HCT116 (cell line): ENCODE measurements around the gene TMEM209. TPM values are rescaled to one million over a fixed set of nuclear protein-coding genes. Genes with fewer than 3 reads are reported as not detected.

ENCODE experiments used
- ATAC-seq: fragments of 200-7000 bp; cut with Tn5 transposase; 2 replicates; pipeline ENCODE4 v1.9.1; 2020; ENCODE audit warnings: mild to moderate bottlenecking, moderate library complexity
- BruUV-seq: library from RNA; stranded (reverse); fragments of 400-500 nt; replicated peaks from 2 replicates; lab custom pipeline; 2021; lab: Mats Ljungman, UMichigan
- CTCF ChIA-PET: fragments of 300-600 bp; sonication (Branson Sonifier 250); formaldehyde crosslinking; loops from one replicate; lab custom pipeline; 2021; ENCODE audit warnings: antibody characterized with exemption; lab: Charles Lee
- POLR2A ChIA-PET: fragments of 300-600, 350-600 bp; sonication (Branson Sonifier 250); formaldehyde crosslinking; loops from one replicate; lab custom pipeline; 2021; ENCODE audit warnings: antibody characterized with exemption; lab: Charles Lee
- RAD21 ChIA-PET, 2 experiments: fragments of 300-600 bp; sonication (Branson Sonifier 250); formaldehyde crosslinking; loops; one replicate each; lab custom pipeline; 2023; ENCODE audit warnings: low total read pairs in 2 of 2; ENCODE audit not compliant: uncharacterized antibody in 2 of 2, unreplicated experiment in 2 of 2, low non-redundant PET in 1 of 2; lab: Charles Lee
- DNase-seq: peaks from one replicate; pipeline ENCODE4 v3.0.0-alpha.2; 2010; ENCODE audit warnings: low read depth, low spot score
- H2AFZ ChIP-seq: fragments of 200-600 bp; shearing (Covaris generic), sonication (generic); 2 replicates; pipeline ENCODE4 v1.6.1; 2017; ENCODE audit warnings: low read depth, mixed run types, mixed read lengths, antibody characterized with exemption, low read length; ENCODE audit not compliant: poor library complexity, severe bottlenecking
- H3K27ac ChIP-seq: 2 replicates; pipeline ENCODE4 v1.5.1; 2012; ENCODE audit warnings: low read depth, low read length
- H3K27me3 ChIP-seq: fragments of 200-600 bp; sonication (generic); 2 replicates; pipeline ENCODE4 v1.6.1; 2016; ENCODE audit warnings: mixed run types, low read length, mixed read lengths; ENCODE audit not compliant: insufficient read depth
- H3K36me3 ChIP-seq, 2 experiments: fragments of 200-500 bp in 1 of 2; fragments of 200-600 bp in 1 of 2; sonication (Bioruptor generic) in 1 of 2; sonication (generic) in 1 of 2; 2 replicates each; pipeline versions ENCODE4 v1.5.1 to v1.6.1; 2014 to 2016; ENCODE audit warnings: low read length in 2 of 2, inconsistent platforms in 1 of 2, mixed read lengths in 1 of 2, mixed run types in 1 of 2; ENCODE audit not compliant: insufficient read depth in 2 of 2, control insufficient read depth in 1 of 2
- H3K4me1 ChIP-seq, 2 experiments: fragments of 200-600 bp in 1 of 2; sonication (generic) in 1 of 2; 2 replicates each; pipeline versions ENCODE4 v1.5.1 to v1.6.1; 2012 to 2017; ENCODE audit warnings: low read length in 2 of 2, inconsistent platforms in 1 of 2, mild to moderate bottlenecking in 1 of 2, mixed read lengths in 1 of 2, mixed run types in 1 of 2, moderate library complexity in 1 of 2; ENCODE audit not compliant: insufficient read depth in 2 of 2, control insufficient read depth in 1 of 2
- H3K4me2 ChIP-seq: fragments of 200-600 bp; sonication (generic); 2 replicates; pipeline ENCODE4 v1.6.1; 2017; ENCODE audit warnings: mixed run types, low read length, mixed read lengths
- H3K4me3 ChIP-seq, 2 experiments: fragments of 200-600 bp in 1 of 2; sonication (generic) in 1 of 2; replicated peaks in 1 of 2; 2 replicates each; pipeline ENCODE4 v1.5.1; 2011 to 2016; ENCODE audit warnings: low read length in 2 of 2, control low read depth in 1 of 2, low read depth in 1 of 2, mild to moderate bottlenecking in 1 of 2, mixed read lengths in 1 of 2, mixed run types in 1 of 2
- H3K79me2 ChIP-seq: fragments of 200-600 bp; sonication (generic); 2 replicates; pipeline ENCODE4 v1.6.1; 2017; ENCODE audit warnings: mild to moderate bottlenecking, mixed run types, low read length, moderate library complexity, mixed read lengths; ENCODE audit not compliant: insufficient read depth
- H3K9ac ChIP-seq: fragments of 200-600 bp; sonication (generic); 2 replicates; pipeline ENCODE4 v1.6.1; 2016; ENCODE audit warnings: low read length, mixed read lengths
- H3K9me2 ChIP-seq: fragments of 200-600 bp; sonication (generic), shearing (Covaris generic); 2 replicates; pipeline ENCODE4 v1.6.1; 2017; ENCODE audit warnings: mixed run types, mild to moderate bottlenecking, moderate library complexity; ENCODE audit not compliant: insufficient read depth
- H3K9me3 ChIP-seq, 2 experiments: fragments of 200-500 bp in 1 of 2; fragments of 200-600 bp in 1 of 2; sonication (Bioruptor generic) in 1 of 2; sonication (generic) in 1 of 2; 2 replicates each; pipeline ENCODE4 v1.6.1; 2014 to 2017; ENCODE audit warnings: low read length in 2 of 2, mixed read lengths in 2 of 2, inconsistent platforms in 1 of 2, low read depth in 1 of 2, mild to moderate bottlenecking in 1 of 2, mixed run types in 1 of 2, moderate library complexity in 1 of 2; ENCODE audit not compliant: control insufficient read depth in 1 of 2, insufficient read depth in 1 of 2
- H4K20me1 ChIP-seq: fragments of 200-600 bp; sonication (generic), shearing (Covaris generic); 2 replicates; pipeline ENCODE4 v1.6.1; 2017; ENCODE audit warnings: mixed run types, mild to moderate bottlenecking, moderate library complexity; ENCODE audit not compliant: insufficient read depth
- ELF1 ChIP-seq: IDR thresholded peaks from 2 replicates; pipeline ENCODE4 v1.6.1; 2012; ENCODE audit warnings: low read depth, borderline replicate concordance
- EZH2phosphoT487 ChIP-seq: fragments of 200-600 bp; IDR thresholded peaks from 2 replicates; pipeline ENCODE4 v1.6.1; 2018; ENCODE audit warnings: antibody characterized with exemption, borderline replicate concordance
- FOSL1 ChIP-seq: IDR thresholded peaks from 2 replicates; pipeline ENCODE4 v1.6.1; 2012; ENCODE audit warnings: low read depth
- MAX ChIP-seq: IDR thresholded peaks from 2 replicates; pipeline ENCODE4 v1.6.1; 2012
- POLR2A ChIP-seq: IDR thresholded peaks from 2 replicates; pipeline ENCODE4 v1.7.0; 2011; ENCODE audit warnings: borderline replicate concordance; ENCODE audit not compliant: insufficient read depth, insufficient read length; ENCODE audit errors: extremely low read depth
- POLR2AphosphoS5 ChIP-seq: IDR thresholded peaks from 2 replicates; pipeline ENCODE4 v1.6.1; 2011; ENCODE audit warnings: mild to moderate bottlenecking, low read depth, low read length, moderate library complexity
- RAD21 ChIP-seq: IDR thresholded peaks from 2 replicates; pipeline ENCODE4 v1.6.1; 2012; ENCODE audit warnings: low read depth, mild to moderate bottlenecking
- SRF ChIP-seq: IDR thresholded peaks from 2 replicates; pipeline ENCODE4 v1.6.1; 2012; ENCODE audit warnings: low read depth
- YY1 ChIP-seq: IDR thresholded peaks from 2 replicates; pipeline ENCODE4 v1.6.1; 2011; ENCODE audit warnings: low read length, low read depth, moderate library complexity, mild to moderate bottlenecking; ENCODE audit not compliant: insufficient replicate concordance; ENCODE audit errors: extremely low read depth
- ZFX ChIP-seq: fragments of 450-650 bp; IDR thresholded peaks from 2 replicates; pipeline ENCODE4 v1.6.1; 2017
- intact Hi-C: fragments of 100-400 bp; cut with micrococcal nuclease; formaldehyde crosslinking; loops from 2 replicates; pipeline ENCODE4 v1.10.0; 2022
- total RNA-seq: library from RNA; stranded (reverse); gene quantifications from one replicate; pipeline ENCODE4 v1.2.1, GENCODE V29; 2021; ENCODE audit not compliant: unreplicated experiment
- TF ChIP-seq, protein P1 (sequence below): IDR thresholded peaks from 2 replicates; pipeline ENCODE4 v1.6.1; 2011; ENCODE audit warnings: mild to moderate bottlenecking, low read length, moderate library complexity; ENCODE audit not compliant: insufficient replicate concordance; ENCODE audit errors: extremely low read depth

The TMEM209 gene
- total RNA-seq, 1 experiment from 2014 or later, result 35.8 TPM

- CTCF ChIA-PET, result no interaction called here
Measured at GRCh38 chr7:130137207-130137606, 68.0 kb downstream of the TMEM209 start.

DNA sequence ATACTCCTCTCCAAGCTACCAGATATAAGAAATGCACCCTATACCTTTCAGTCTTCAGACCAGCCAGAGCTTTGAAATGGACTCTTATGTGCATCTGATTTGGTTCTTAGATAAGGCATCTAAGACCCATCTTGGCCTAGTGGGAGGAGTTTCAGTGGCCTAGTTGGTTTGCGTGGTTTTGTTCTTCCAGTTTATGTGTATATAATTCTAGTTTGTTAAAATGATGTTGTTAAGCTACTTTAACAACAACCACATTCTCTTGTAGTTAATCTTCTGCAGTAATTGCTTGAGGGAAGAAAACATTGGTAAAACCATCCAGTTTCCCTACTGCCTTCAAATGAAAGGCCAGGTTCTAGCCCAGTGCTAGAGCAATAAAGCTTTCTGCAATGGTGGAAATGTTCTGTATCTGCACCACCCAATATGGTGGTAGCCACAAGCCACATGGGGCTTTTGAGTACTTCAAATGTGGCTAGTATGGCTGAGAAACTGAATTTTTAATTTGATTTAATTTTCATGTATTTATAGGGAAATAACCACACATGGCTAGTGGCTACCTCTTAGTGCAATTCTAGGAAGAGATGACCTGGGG, 68.5 kb downstream of the TMEM209 start:
- CTCF ChIA-PET, result no interaction called here
- DNase-seq (no peak), ATAC-seq (no peak)
- Histone ChIP-seq H3K4me2 (no peak overlapping the region), H3K4me1 (peaks cover 0 to 8% of the 10 kb centered on the region in 2 experiments; a peak in 2 of 4 replicates), H3K9ac (no peak overlapping the region), H3K9me2 (no peaks in the 10 kb centered on the region), H3K9me3 (no peaks in the 10 kb centered on the region), H3K36me3 (no peaks in the 10 kb centered on the region; a peak in 2 of 4 replicates), H3K27me3 (no peaks in the 10 kb centered on the region)
- TF ChIP-seq POLR2A (no peak), SRF (no peak), MAX (no peak), ZFX (no peak), YY1 (no peak), ELF1 (no peak)
- TF ChIP-seq, protein P1, sequence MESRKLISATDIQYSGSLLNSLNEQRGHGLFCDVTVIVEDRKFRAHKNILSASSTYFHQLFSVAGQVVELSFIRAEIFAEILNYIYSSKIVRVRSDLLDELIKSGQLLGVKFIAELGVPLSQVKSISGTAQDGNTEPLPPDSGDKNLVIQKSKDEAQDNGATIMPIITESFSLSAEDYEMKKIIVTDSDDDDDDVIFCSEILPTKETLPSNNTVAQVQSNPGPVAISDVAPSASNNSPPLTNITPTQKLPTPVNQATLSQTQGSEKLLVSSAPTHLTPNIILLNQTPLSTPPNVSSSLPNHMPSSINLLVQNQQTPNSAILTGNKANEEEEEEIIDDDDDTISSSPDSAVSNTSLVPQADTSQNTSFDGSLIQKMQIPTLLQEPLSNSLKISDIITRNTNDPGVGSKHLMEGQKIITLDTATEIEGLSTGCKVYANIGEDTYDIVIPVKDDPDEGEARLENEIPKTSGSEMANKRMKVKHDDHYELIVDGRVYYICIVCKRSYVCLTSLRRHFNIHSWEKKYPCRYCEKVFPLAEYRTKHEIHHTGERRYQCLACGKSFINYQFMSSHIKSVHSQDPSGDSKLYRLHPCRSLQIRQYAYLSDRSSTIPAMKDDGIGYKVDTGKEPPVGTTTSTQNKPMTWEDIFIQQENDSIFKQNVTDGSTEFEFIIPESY, result no peak
- TF ChIP-seq, all 23 proteins: peak for 0
- POLR2A ChIA-PET, result no interaction called here
- Histone ChIP-seq H3K27ac (no peak overlapping the region), H3K79me2 (no peaks in the 10 kb centered on the region), H2AFZ (no peak overlapping the region), H3K4me3 (no peak overlapping the region), H4K20me1 (no peaks in the 10 kb centered on the region)
- intact Hi-C loops, result no loop called here
- no TSS peak for BruUV-seq
- RAD21 ChIA-PET, result no interaction called here

More at GRCh38 chr7:130137207-130137606, 68.0 kb downstream of the TMEM209 start:
- RAD21 ChIA-PET, result no interaction called here
- no peaks in the 10 kb centered on the region for H3K79me2 ChIP-seq
- no peak overlapping the region for H3K4me2 ChIP-seq
- no peak overlapping the region for H3K9ac ChIP-seq
- no TSS peak for BruUV-seq
- no peak overlapping the region for H2AFZ ChIP-seq
- no peak overlapping the region for H3K4me3 ChIP-seq
- H4K20me1 ChIP-seq, result no peaks in the 10 kb centered on the region
- intact Hi-C loops, result no loop called here
- H3K27me3 ChIP-seq, result no peaks in the 10 kb centered on the region
- POLR2A ChIA-PET, result no interaction called here
- no peak for DNase-seq
- no peaks in the 10 kb centered on the region; a peak in 2 of 4 replicates for H3K36me3 ChIP-seq
- H3K9me3 ChIP-seq, result no peaks in the 10 kb centered on the region
- peaks cover 0 to 8% of the 10 kb centered on the region in 2 experiments; a peak in 2 of 4 replicates for H3K4me1 ChIP-seq
- H3K9me2 ChIP-seq, result no peaks in the 10 kb centered on the region
- no peak overlapping the region for H3K27ac ChIP-seq
- ATAC-seq, result no peak
- TF ChIP-seq, protein P1, result no peak
- TF ChIP-seq ZFX, result no peak
- no peak for TF ChIP-seq POLR2AphosphoS5
- no peak for TF ChIP-seq FOSL1
- no peak for TF ChIP-seq EZH2phosphoT487
- TF ChIP-seq RAD21, result no peak
- TF ChIP-seq, all 23 proteins: peak for 0
